Astrocyte of the spinal cord (primary cell): ENCODE results near the gene GNA14.

Experiments
- DNase-seq: peaks from one replicate; pipeline ENCODE4 v3.0.0; 2011; ENCODE audit warnings: low read depth, low spot score
- H3K4me3 ChIP-seq: 2 replicates; pipeline ENCODE4 v1.5.1; 2011; ENCODE audit warnings: low read depth, mild to moderate bottlenecking, low read length, moderate library complexity
- in situ Hi-C: cut with HindIII; loops from 2 replicates; pipeline ENCODE4 v1.10.0; 2017; ENCODE audit warnings: low sequenced_read_pairs
- TF ChIP-seq, protein P1 (sequence below): IDR thresholded peaks from 2 replicates; pipeline ENCODE4 v1.5.1; 2012; ENCODE audit warnings: low read depth, mild to moderate bottlenecking, low read length, inconsistent platforms

GNA14 gene

DNA sequence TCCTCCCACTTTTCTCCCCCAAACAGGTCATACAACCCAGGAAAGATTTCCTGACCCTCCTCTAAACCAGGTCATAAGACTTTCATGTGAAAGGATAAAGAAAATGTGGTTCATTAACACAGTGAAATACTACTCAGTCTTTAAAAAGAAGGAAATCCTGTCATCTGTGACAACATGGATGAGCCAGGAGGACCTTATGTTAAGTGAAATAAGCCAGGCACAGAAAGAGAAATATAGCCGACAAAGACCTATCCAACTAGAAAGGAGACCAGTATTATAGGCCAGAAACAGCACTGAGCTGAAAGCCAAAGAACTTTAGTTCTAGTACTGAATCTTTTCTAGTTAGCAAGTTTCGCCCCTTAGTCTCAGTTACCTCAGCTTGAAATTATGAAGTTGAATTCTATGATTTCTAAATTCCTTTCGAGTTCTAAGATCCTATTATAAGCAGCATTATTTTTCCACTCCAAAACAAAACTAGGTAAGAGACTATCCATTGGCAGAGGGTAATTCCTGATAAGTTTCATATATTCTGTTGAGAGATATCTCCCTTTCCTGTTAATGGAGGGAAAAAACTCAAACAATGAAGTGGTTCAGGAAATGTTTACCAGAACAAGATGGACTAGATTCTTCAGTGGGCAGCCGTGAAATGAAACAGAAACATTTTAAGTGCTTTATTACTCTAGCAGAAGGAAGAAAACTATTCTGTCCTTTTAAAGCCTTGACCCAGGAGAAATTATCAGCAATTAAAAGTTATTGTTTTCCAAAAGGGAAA lies 42.5 kb downstream of the GNA14 start:
- DNase-seq = no peak
- TF ChIP-seq, protein P1, sequence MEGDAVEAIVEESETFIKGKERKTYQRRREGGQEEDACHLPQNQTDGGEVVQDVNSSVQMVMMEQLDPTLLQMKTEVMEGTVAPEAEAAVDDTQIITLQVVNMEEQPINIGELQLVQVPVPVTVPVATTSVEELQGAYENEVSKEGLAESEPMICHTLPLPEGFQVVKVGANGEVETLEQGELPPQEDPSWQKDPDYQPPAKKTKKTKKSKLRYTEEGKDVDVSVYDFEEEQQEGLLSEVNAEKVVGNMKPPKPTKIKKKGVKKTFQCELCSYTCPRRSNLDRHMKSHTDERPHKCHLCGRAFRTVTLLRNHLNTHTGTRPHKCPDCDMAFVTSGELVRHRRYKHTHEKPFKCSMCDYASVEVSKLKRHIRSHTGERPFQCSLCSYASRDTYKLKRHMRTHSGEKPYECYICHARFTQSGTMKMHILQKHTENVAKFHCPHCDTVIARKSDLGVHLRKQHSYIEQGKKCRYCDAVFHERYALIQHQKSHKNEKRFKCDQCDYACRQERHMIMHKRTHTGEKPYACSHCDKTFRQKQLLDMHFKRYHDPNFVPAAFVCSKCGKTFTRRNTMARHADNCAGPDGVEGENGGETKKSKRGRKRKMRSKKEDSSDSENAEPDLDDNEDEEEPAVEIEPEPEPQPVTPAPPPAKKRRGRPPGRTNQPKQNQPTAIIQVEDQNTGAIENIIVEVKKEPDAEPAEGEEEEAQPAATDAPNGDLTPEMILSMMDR = no peak
- H3K4me3 ChIP-seq = no peak overlapping the region
- in situ Hi-C loops = no loop called here

- in situ Hi-C loops = no loop called here
- H3K4me3 ChIP-seq = no peak overlapping the region
- DNase-seq = no peak
- TF ChIP-seq, protein P1 = no peak
Measured at GRCh38 chr9:77604316-77604715, 43.8 kb downstream of the GNA14 start.

DNA sequence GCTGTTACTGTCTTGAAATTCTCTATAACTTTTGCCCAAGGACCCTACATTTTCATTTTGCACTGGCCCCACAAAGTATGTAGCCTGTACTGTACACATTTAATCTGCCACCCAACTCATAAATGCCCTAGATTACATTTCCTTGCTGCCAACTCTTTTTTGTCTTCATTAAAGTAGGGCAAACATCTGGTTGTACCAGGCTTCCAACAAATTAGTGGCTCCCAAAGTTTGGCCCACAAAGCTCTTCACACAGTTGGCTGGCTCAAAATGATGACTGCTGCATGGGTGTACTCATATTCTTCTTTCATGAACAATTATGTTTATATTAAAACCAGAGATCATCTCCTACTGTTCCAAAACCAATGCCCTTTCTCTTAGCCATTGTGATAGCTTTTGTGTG lies 45.3 kb downstream of the GNA14 start:
- in situ Hi-C loops = no loop called here
- no peak overlapping the region for H3K4me3 ChIP-seq
- TF ChIP-seq, protein P1 = no peak
- no peak for DNase-seq

DNA sequence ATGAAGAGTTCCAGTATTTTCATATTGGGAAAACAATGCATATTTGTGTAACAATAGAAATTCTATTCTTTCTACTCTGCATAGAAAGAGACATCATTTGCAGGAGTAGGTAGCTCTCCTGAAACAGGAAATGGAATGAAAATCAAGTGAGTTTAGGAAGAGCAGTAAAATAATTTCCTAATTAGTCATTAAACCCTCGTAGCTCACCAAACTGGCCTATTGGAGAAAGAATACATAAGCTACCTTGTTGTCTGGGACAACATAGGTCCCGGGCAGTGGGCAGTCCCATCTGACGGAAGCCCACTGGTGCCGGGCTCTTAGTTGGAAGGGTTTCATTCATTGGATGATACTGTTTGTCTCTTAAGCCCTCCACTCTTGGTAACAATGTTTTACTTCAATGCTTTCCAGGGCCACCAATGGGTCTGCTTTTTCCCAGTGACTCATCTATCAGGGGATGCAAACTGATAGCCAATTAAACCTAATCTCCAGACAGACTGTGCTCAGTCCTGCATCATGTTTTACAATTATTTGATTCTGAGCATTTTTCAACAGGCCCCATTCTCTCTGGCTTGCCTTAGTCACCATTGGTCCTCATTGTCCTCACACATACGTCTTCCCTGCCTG lies 46.5 kb downstream of the GNA14 start:
- TF ChIP-seq, protein P1 = no peak
- DNase-seq = no peak
- in situ Hi-C loops = no loop called here
- no peak overlapping the region for H3K4me3 ChIP-seq

- in situ Hi-C loops = no loop called here
- TF ChIP-seq, protein P1 = no peak
- DNase-seq = no peak
- H3K4me3 ChIP-seq = no peak overlapping the region
Measured at GRCh38 chr9:77600810-77601209, 47.3 kb downstream of the GNA14 start.

- in situ Hi-C loops = no loop called here
- H3K4me3 ChIP-seq = no peak overlapping the region
- TF ChIP-seq, protein P1 = no peak
- no peak for DNase-seq
Measured at GRCh38 chr9:77599492-77599891, 48.6 kb downstream of the GNA14 start.
